ENCODE results near the gene RMDN2.
"Not testable (repeated sequence)": the region's sequence is repeated elsewhere in the genome, so short reads cannot be mapped to it uniquely, and the experiment has no call there.

GRCh38 chr2:38010187-38010586 is 85.1 kb downstream of the RMDN2 start:
- not testable (repeated sequence) for TF ChIP-seq CTCF (IDR thresholded peaks at IDR 0.05; ENCODE audit: borderline replicate concordance, extremely low read depth, low read length, poor library complexity, severe bottlenecking); EZH2 (IDR thresholded peaks at IDR 0.05; ENCODE audit: borderline replicate concordance, low read depth, low read length, severe bottlenecking)
